OCI-M1 (cell line): ENCODE results near the gene KRTAP5-1.

Experiments used
- DNase-seq: peaks from one replicate; lab custom pipeline; 2025; lab: John Stamatoyannopoulos, UW

Gene KRTAP5-1

GRCh38 chr11:1542267-1542666 is 42.8 kb downstream of the KRTAP5-1 start:
- no peak for DNase-seq

- DNase-seq = no peak
Measured at GRCh38 chr11:1541474-1542204, 43.4 kb downstream of the KRTAP5-1 start.

- no peak for DNase-seq
Measured at GRCh38 chr11:1540074-1540473, 45.0 kb downstream of the KRTAP5-1 start.

GRCh38 chr11:1538153-1538552 is 46.9 kb downstream of the KRTAP5-1 start:
- no peak for DNase-seq

- DNase-seq = no peak
Measured at GRCh38 chr11:1536065-1536843, 48.8 kb downstream of the KRTAP5-1 start.

GRCh38 chr11:1534682-1535081 is 50.4 kb downstream of the KRTAP5-1 start:
- no peak for DNase-seq
